ENCODE results near the gene R3HDM4. TPM values are rescaled to one million over a fixed set of nuclear protein-coding genes. Genes with fewer than 3 reads are reported as not detected.
A peak's percentile ranks its signal among the peaks of the same experiment; 100 is the strongest.

R3HDM4 gene
- total RNA-seq, 1 donor from 2014 or later: 48.8 TPM

DNA sequence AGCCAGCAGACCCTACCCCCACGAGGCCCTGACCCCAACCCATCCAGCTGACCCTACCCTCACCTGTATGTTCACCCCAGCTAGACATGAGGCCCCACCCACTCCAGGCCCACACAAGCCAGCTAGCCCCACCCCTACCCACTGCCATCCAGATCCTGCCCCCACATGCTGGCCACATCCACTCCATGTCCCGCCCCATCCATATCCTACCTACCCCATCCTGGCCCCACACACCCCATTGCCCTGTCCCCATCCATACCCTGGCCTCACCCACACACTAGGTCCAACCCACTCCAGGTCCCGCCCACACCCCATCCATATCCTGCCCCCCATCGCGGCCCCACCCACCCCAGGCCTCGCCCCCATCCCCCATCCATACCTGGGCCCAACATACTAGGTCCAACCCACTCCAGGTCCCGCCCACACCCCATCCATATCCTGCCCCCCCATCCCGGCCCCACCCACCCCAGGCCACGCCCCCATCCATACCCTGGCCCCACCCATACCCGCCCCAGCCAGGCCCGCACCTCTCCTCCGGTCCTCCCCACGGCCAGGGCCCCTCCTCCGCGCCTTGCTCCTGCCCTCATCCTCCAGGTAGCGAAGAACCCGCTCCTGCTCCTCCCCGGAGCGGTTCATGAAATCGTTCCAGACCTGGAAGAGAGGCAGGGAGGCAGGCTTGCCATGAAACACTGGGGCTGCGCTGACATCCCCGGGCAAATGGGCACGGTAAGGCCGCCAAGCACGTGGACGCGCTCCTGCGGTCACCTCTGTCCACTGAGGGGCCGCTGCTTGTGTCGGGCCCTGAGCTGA is 12.5 kb downstream of the R3HDM4 start:
- TF ChIP-seq, protein P1, sequence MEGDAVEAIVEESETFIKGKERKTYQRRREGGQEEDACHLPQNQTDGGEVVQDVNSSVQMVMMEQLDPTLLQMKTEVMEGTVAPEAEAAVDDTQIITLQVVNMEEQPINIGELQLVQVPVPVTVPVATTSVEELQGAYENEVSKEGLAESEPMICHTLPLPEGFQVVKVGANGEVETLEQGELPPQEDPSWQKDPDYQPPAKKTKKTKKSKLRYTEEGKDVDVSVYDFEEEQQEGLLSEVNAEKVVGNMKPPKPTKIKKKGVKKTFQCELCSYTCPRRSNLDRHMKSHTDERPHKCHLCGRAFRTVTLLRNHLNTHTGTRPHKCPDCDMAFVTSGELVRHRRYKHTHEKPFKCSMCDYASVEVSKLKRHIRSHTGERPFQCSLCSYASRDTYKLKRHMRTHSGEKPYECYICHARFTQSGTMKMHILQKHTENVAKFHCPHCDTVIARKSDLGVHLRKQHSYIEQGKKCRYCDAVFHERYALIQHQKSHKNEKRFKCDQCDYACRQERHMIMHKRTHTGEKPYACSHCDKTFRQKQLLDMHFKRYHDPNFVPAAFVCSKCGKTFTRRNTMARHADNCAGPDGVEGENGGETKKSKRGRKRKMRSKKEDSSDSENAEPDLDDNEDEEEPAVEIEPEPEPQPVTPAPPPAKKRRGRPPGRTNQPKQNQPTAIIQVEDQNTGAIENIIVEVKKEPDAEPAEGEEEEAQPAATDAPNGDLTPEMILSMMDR (conservative IDR thresholded peaks at IDR 0.05): no peak
- DNase-seq (ENCODE audit: extremely low spot score, unreplicated experiment): no peak
- no peaks in the 10 kb centered on the region for H3K27me3 Mint-ChIP-seq
- no peaks in the 10 kb centered on the region for H3K9me3 Mint-ChIP-seq
- H3K27ac Mint-ChIP-seq: no peak overlapping the region
- H3K36me3 Mint-ChIP-seq: peaks cover 5% of the 10 kb centered on the region
- H3K4me1 Mint-ChIP-seq (ENCODE audit: unreplicated experiment): peaks cover 3% of the 10 kb centered on the region
- H3K4me3 Mint-ChIP-seq: no peak overlapping the region

DNA sequence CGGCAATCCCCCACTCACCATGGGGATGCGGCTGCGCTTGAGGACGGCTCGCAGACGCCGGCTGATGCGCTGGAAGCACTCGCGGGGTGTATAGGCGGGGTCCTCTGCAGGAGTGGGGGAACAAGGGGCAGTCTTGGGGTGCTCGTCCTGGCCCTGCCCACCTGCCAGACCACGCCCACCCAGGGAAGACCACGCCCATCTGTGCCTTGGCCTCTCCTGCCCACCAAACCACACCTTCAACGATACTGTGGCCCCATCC is 13.0 kb downstream of the R3HDM4 start:
- Mint-ChIP-seq H3K36me3 (peaks cover 5% of the 10 kb centered on the region), H3K4me1 (ENCODE audit: unreplicated experiment) (peaks cover 3% of the 10 kb centered on the region), H3K9me3 (no peaks in the 10 kb centered on the region), H3K4me3 (no peak overlapping the region), H3K27ac (no peak overlapping the region), H3K27me3 (no peaks in the 10 kb centered on the region)
- TF ChIP-seq, protein P1 (conservative IDR thresholded peaks at IDR 0.05): no peak
- no peak for DNase-seq (ENCODE audit: extremely low spot score, unreplicated experiment)

DNA sequence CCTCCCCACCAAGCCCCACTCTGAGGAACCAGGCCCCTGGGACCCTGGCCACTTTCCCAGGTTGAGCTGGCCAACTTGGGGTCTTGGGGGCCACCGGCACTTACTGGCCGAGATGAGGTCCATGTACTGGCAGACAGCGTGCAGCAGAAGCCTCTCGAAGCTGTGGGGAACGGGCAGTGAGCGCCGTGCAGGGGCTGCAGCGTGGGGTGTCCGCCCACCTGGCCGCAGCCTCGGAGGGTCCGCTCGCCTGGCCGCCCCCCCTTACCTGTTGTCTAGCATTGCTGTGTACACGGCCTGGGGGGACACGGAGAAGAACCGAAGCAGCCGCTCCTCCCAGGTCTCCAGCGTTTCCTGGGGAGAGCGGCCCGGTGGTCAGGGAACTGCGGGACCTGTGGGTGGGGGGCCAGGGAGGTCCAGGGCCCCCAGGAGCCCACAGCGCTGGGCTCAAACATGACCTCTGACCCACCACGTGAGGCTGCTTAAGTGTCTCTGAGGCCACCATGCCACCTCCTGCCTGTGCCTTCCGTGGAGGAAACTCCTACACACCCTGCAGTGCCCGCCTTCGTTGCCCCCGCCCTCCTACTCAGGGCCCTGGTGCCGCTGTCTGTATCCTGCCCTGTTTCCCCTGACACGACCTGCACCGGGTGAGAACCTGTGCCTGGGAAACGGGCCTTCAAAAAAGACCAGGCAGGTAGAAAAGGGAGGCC is 13.5 kb downstream of the R3HDM4 start:
- Mint-ChIP-seq H3K36me3 (peaks cover 5% of the 10 kb centered on the region), H3K9me3 (no peaks in the 10 kb centered on the region), H3K27ac (no peak overlapping the region), H3K4me3 (no peak overlapping the region), H3K27me3 (no peaks in the 10 kb centered on the region), H3K4me1 (ENCODE audit: unreplicated experiment) (peaks cover 3% of the 10 kb centered on the region)
- no peak for DNase-seq (ENCODE audit: extremely low spot score, unreplicated experiment)
- TF ChIP-seq, protein P1 (conservative IDR thresholded peaks at IDR 0.05): no peak

DNA sequence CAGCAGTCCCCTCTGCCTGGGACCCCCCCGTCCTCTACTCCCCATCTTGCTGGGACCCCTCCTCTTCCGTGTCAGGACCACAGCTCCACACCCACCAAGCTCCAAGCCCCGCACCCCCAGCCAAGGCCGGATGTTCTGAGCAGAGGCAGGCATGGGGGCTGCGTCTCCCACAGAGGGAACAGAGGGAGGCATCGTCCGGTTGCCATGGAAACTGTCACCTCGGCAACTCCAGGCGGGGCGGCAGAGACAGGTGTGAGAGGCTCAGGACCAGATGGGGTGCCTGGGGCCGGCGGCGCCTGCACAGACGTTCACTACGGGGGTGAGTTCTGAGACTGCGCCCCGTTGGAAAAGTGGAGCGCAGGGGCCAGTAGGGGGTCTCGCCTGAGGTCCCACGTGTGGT is 14.4 kb downstream of the R3HDM4 start:
- Mint-ChIP-seq H3K4me3 (no peak overlapping the region), H3K4me1 (ENCODE audit: unreplicated experiment) (no peaks in the 10 kb centered on the region), H3K27ac (no peak overlapping the region), H3K9me3 (no peaks in the 10 kb centered on the region), H3K36me3 (peaks cover 5% of the 10 kb centered on the region), H3K27me3 (no peaks in the 10 kb centered on the region)
- DNase-seq (ENCODE audit: extremely low spot score, unreplicated experiment): no peak
- TF ChIP-seq, protein P1 (conservative IDR thresholded peaks at IDR 0.05): no peak

DNA sequence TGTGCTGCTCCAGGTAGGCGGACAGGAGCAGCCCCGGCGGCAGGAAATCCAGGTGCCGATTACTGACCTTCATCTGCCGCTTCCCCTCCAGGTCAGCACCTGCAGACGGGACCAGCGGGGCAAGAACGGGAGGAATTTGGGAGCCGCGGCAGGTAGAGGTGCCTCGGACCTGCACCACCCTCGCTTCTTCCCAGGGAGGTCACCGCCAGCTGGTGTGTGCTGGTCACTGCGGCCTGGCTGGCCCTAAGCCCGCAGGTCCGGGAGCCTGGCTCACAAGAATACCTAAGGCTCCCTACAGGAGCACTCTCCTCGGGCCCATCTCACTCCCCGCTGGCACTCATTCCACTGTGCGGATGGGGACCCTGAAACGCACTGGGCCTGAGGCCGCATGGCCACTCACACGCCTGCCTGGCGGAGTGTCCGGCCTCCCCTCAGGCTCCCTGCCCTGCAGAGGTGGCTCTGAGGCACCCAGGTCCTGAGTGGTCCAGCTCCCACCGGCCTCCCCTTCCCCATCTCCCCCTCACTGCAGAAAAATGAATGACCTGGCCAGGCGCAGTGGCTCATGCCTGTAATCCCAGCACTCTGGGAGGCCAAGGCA is 15.5 kb downstream of the R3HDM4 start:
- no peaks in the 10 kb centered on the region for H3K9me3 Mint-ChIP-seq
- DNase-seq (ENCODE audit: extremely low spot score, unreplicated experiment): no peak
- peaks cover 5% of the 10 kb centered on the region for H3K27me3 Mint-ChIP-seq
- TF ChIP-seq, protein P1 (conservative IDR thresholded peaks at IDR 0.05): peak; percentile 43
- no peak overlapping the region for H3K27ac Mint-ChIP-seq
- no peak overlapping the region for H3K4me3 Mint-ChIP-seq
- peaks cover 6% of the 10 kb centered on the region for H3K4me1 Mint-ChIP-seq (ENCODE audit: unreplicated experiment)
- peaks cover 9% of the 10 kb centered on the region for H3K36me3 Mint-ChIP-seq
